H1 (cell line): Measurements from ENCODE around the gene INPP4B. TPM values are rescaled to one million over a fixed set of nuclear protein-coding genes. Genes with fewer than 3 reads are reported as not detected.

Source experiments
- CTCF ChIA-PET: fragments of 300-600 bp; sonication (Branson Sonifier 250); formaldehyde crosslinking; loops from one replicate; lab custom pipeline; 2021; ENCODE audit not compliant: partially characterized antibody; lab: Charles Lee
- POLR2A ChIA-PET: fragments of 300-600 bp; sonication (Branson Sonifier 250); formaldehyde crosslinking; loops from one replicate; lab custom pipeline; 2021; ENCODE audit warnings: inconsistent platforms; ENCODE audit not compliant: partially characterized antibody; lab: Charles Lee
- DNase-seq, 2 experiments: peaks; one replicate each; pipeline versions ENCODE4 v3.0.0 to v3.0.0-alpha.2; 2010 to 2022; ENCODE audit warnings: low spot score in 2 of 2, low read depth in 1 of 2, mixed read lengths in 1 of 2
- FAIRE-seq: peaks from 2 replicates; lab custom pipeline; 2011; peaks lifted over from hg19 to GRCh38; lab: Jason Lieb, UNC
- H2AFZ ChIP-seq: 2 replicates; pipeline ENCODE4 v1.8.1; 2012; ENCODE audit warnings: low read length, inconsistent platforms
- H2AK5ac ChIP-seq: 2 replicates; pipeline ENCODE4 v1.6.1; 2013; ENCODE audit warnings: low read depth, low read length
- H2BK120ac ChIP-seq: replicated peaks from 2 replicates; pipeline ENCODE3; 2013; ENCODE audit warnings: low read depth, low read length, inconsistent platforms
- H2BK12ac ChIP-seq: 2 replicates; pipeline ENCODE4 v1.6.1; 2013; ENCODE audit warnings: low read depth, low read length
- H2BK15ac ChIP-seq: 2 replicates; pipeline ENCODE4 v1.6.1; 2013; ENCODE audit warnings: low read length
- H2BK20ac ChIP-seq: 2 replicates; pipeline ENCODE4 v1.6.1; 2013; ENCODE audit warnings: low read length
- H2BK5ac ChIP-seq: 2 replicates; pipeline ENCODE4 v1.6.1; 2013; ENCODE audit warnings: low read depth, low read length
- H3K14ac ChIP-seq: 2 replicates; pipeline ENCODE4 v1.6.1; 2013; ENCODE audit warnings: inconsistent platforms; ENCODE audit not compliant: insufficient read length
- H3K18ac ChIP-seq: 2 replicates; pipeline ENCODE4 v1.6.1; 2013; ENCODE audit warnings: low read length; ENCODE audit errors: extremely low read depth
- H3K23ac ChIP-seq: 2 replicates; pipeline ENCODE4 v1.6.1; 2013; ENCODE audit warnings: inconsistent platforms; ENCODE audit not compliant: insufficient read length
- H3K23me2 ChIP-seq: 2 replicates; pipeline ENCODE4 v1.6.1; 2013; ENCODE audit warnings: low read depth, low read length
- H3K27ac ChIP-seq: 2 replicates; pipeline ENCODE4 v1.6.1; 2011; ENCODE audit warnings: low read depth, low read length, inconsistent platforms
- H3K27me3 ChIP-seq, 4 experiments: replicated peaks in 1 of 4; 1 replicate in 1 of 4; 2 replicates in 3 of 4; pipeline versions ENCODE4 v1.6.1 to v1.8.1; 2011 to 2013; ENCODE audit warnings: low read length in 3 of 4, mild to moderate bottlenecking in 3 of 4, inconsistent platforms in 2 of 4, mixed read lengths in 2 of 4, moderate library complexity in 1 of 4; ENCODE audit not compliant: control insufficient read depth in 3 of 4, insufficient read depth in 3 of 4; ENCODE audit errors: extremely low read depth in 1 of 4
- H3K36me3 ChIP-seq, 4 experiments: 2 replicates each; pipeline versions ENCODE4 v1.6.1 to v1.8.1; 2011 to 2013; ENCODE audit warnings: mild to moderate bottlenecking in 4 of 4, low read length in 3 of 4, moderate library complexity in 2 of 4, control low read depth in 1 of 4, inconsistent platforms in 1 of 4; ENCODE audit not compliant: insufficient read depth in 4 of 4, control insufficient read depth in 2 of 4
- H3K4ac ChIP-seq: replicated peaks from 2 replicates; pipeline ENCODE3; 2013; ENCODE audit warnings: low read length, low read depth, mixed read lengths, inconsistent platforms; ENCODE audit not compliant: insufficient read length
- H3K4me1 ChIP-seq, 4 experiments: replicated peaks in 1 of 4; 1 replicate in 1 of 4; 2 replicates in 3 of 4; pipeline versions ENCODE4 v1.6.1 to v1.8.1; 2011 to 2013; ENCODE audit warnings: low read length in 3 of 4, inconsistent platforms in 2 of 4, mixed read lengths in 1 of 4; ENCODE audit not compliant: insufficient read depth in 4 of 4, control insufficient read depth in 3 of 4
- H3K4me2 ChIP-seq, 2 experiments: 2 replicates each; pipeline versions ENCODE4 v1.6.1 to v1.8.1; 2011 to 2013; ENCODE audit warnings: low read depth in 2 of 2, low read length in 2 of 2, control low read depth in 1 of 2, inconsistent platforms in 1 of 2, mild to moderate bottlenecking in 1 of 2; ENCODE audit not compliant: insufficient read depth in 1 of 2
- H3K4me3 ChIP-seq, 4 experiments: fragments of 200-600, 300-600 bp in 1 of 4; sonication (generic), shearing (Covaris generic), sonication (Bioruptor Twin) in 1 of 4; 2 replicates each; pipeline versions ENCODE4 v1.5.1 to v1.8.1; 2011 to 2016; ENCODE audit warnings: low read length in 4 of 4, low read depth in 3 of 4, control low read depth in 2 of 4, inconsistent platforms in 2 of 4, mild to moderate bottlenecking in 2 of 4, mixed read lengths in 1 of 4, moderate library complexity in 1 of 4; ENCODE audit not compliant: insufficient read depth in 2 of 4; ENCODE audit errors: extremely low read depth in 1 of 4
- H3K56ac ChIP-seq: replicated peaks from 2 replicates; pipeline ENCODE3; 2013; ENCODE audit warnings: low read depth, mild to moderate bottlenecking, mixed read lengths, low read length, inconsistent platforms; ENCODE audit not compliant: insufficient read length
- H3K79me1 ChIP-seq: 2 replicates; pipeline ENCODE4 v1.6.1; 2013; ENCODE audit warnings: low read depth, low read length, control low read depth
- H3K79me2 ChIP-seq, 2 experiments: 2 replicates each; pipeline versions ENCODE4 v1.6.1 to v1.8.1; 2012 to 2013; ENCODE audit warnings: low read length in 2 of 2, mild to moderate bottlenecking in 2 of 2, inconsistent platforms in 1 of 2; ENCODE audit not compliant: insufficient read depth in 2 of 2, control insufficient read depth in 1 of 2
- H3K9ac ChIP-seq, 4 experiments: replicated peaks in 1 of 4; 1 replicate in 1 of 4; 2 replicates in 3 of 4; pipeline versions ENCODE4 v1.6.1 to v1.8.1; 2011 to 2013; ENCODE audit warnings: low read depth in 3 of 4, low read length in 3 of 4, control low read depth in 2 of 4, mild to moderate bottlenecking in 2 of 4, moderate library complexity in 2 of 4, inconsistent platforms in 1 of 4; ENCODE audit errors: extremely low read depth in 1 of 4
- H3K9me3 ChIP-seq, 2 experiments: 2 replicates each; pipeline versions ENCODE4 v1.6.1 to v1.8.1; 2012 to 2013; ENCODE audit warnings: mild to moderate bottlenecking in 2 of 2, moderate library complexity in 2 of 2, control low read depth in 1 of 2, inconsistent platforms in 1 of 2, low read depth in 1 of 2, low read length in 1 of 2, mixed read lengths in 1 of 2; ENCODE audit not compliant: insufficient read depth in 2 of 2
- H4K20me1 ChIP-seq, 2 experiments: replicated peaks in 1 of 2; 2 replicates each; pipeline versions ENCODE3 to v1.8.1; 2011 to 2013; ENCODE audit warnings: inconsistent platforms in 2 of 2, low read length in 2 of 2, mild to moderate bottlenecking in 1 of 2; ENCODE audit not compliant: insufficient read depth in 2 of 2, control insufficient read depth in 1 of 2
- H4K5ac ChIP-seq: 2 replicates; pipeline ENCODE4 v1.6.1; 2013; ENCODE audit warnings: low read length, low read depth, mixed read lengths, inconsistent platforms; ENCODE audit not compliant: insufficient read length
- H4K8ac ChIP-seq: 2 replicates; pipeline ENCODE4 v1.8.0; 2013; ENCODE audit warnings: mild to moderate bottlenecking, moderate library complexity, low read length, inconsistent platforms; ENCODE audit not compliant: insufficient read depth; ENCODE audit errors: extremely low read depth
- H4K91ac ChIP-seq: replicated peaks from 2 replicates; pipeline ENCODE3; 2013; ENCODE audit warnings: low read length, mixed read lengths, inconsistent platforms; ENCODE audit not compliant: insufficient read length
- EP300 ChIP-seq, 2 experiments: IDR thresholded peaks; 1 replicate in 1 of 2; 2 replicates in 1 of 2; pipeline ENCODE4 v1.6.1; 2011 to 2012; ENCODE audit warnings: low read depth in 2 of 2, low read length in 2 of 2, mild to moderate bottlenecking in 2 of 2, borderline replicate concordance in 1 of 2, inconsistent platforms in 1 of 2, moderate library complexity in 1 of 2
- EZH2 ChIP-seq: fragments of 200-600 bp; sonication (generic); IDR thresholded peaks from 2 replicates; pipeline ENCODE4 v1.7.1; 2012; ENCODE audit warnings: low read depth, mild to moderate bottlenecking, moderate library complexity, low read length, inconsistent platforms; ENCODE audit not compliant: severe bottlenecking
- WGBS, 2 experiments: shearing (Covaris generic) in 1 of 2; methylation state at CpG; one replicate each; pipeline versions ENCODE4 v1.1.6 to v1.1.7; 2013 to 2015; ENCODE audit warnings: low lambda C conversion rate in 2 of 2, mixed read lengths in 2 of 2, inconsistent platforms in 1 of 2, low coverage in 1 of 2, missing lambda C conversion rate in 1 of 2; ENCODE audit not compliant: insufficient replicate concordance in 2 of 2, insufficient coverage in 1 of 2, insufficient read length in 1 of 2; ENCODE audit errors: extremely low coverage in 1 of 2, missing lambda C conversion rate in 1 of 2; 5-methylcytosine and 5-hydroxymethylcytosine counted together
- polyA plus RNA-seq, 7 experiments: library from polyadenylated mRNA; depleted of rRNA in 3 of 7; stranded (reverse) in 5 of 7; unstranded in 2 of 7; fragments of >200 nt in 5 of 7; fragments of 200-250 nt in 2 of 7; gene quantifications; 1 replicate in 5 of 7; 2 replicates in 1 of 7; 4 replicates in 1 of 7; pipeline versions ENCODE4 v1.2.1 to v1.2.3, GENCODE V29; 2011 to 2013; ENCODE audit warnings: missing spikeins in 2 of 7, mixed read lengths in 2 of 7
- total RNA-seq: library from RNA; stranded (reverse); fragmentation: NEBNext Ultra II Directional; extraction: Animal tissue kit (Norgen Biotek cat#: 25700); gene quantifications from 2 replicates; pipeline ENCODE4 v1.2.1, GENCODE V29; 2021

INPP4B gene
- total and polyA plus RNA-seq, 2 of the 8 experiments (the other 6 are each of a cell fraction or from before 2014, with no cell fraction given), result 0.11 to 0.54 TPM

GRCh38 chr4:142383800-142384470 lies 462.2 kb downstream of the INPP4B start:
- H3K4ac ChIP-seq, result no peak overlapping the region
- no peaks in the 10 kb centered on the region for H3K79me2 ChIP-seq
- H3K4me2 ChIP-seq, result no peak overlapping the region
- FAIRE-seq (no peak), DNase-seq (no peak)
- H2BK12ac ChIP-seq, result no peak overlapping the region
- H4K5ac ChIP-seq, result no peak overlapping the region
- no peak overlapping the region for H2AFZ ChIP-seq
- no peaks in the 10 kb centered on the region for H3K9me3 ChIP-seq
- ChIA-PET POLR2A (no interaction called here), CTCF (interaction anchor here (1.2 to 1.5 kb wide), 3 partner anchors 16 to 51 kb away, joined by 3 to 4 read pairs (median 4); no protein-coding TSS in a partner anchor)
- no peak overlapping the region for H3K56ac ChIP-seq
- no peaks in the 10 kb centered on the region for H3K79me1 ChIP-seq
- no peak overlapping the region for H2BK15ac ChIP-seq
- H2BK120ac ChIP-seq, result no peak overlapping the region
- H3K23ac ChIP-seq, result no peak overlapping the region
- no peak overlapping the region for H3K14ac ChIP-seq
- H3K4me3 ChIP-seq, result no peak overlapping the region
- H4K20me1 ChIP-seq, result no peaks in the 10 kb centered on the region
- H3K27ac ChIP-seq, result no peak overlapping the region
- no peak for TF ChIP-seq EP300 (IDR thresholded peaks at IDR 0.05; ENCODE audit: borderline replicate concordance in 1 of 2, low read depth in 2 of 2, low read length in 2 of 2)
- TF ChIP-seq EZH2, result no peak
- H3K18ac ChIP-seq, result no peak overlapping the region
- H3K9ac ChIP-seq, result no peak overlapping the region
- H3K4me1 ChIP-seq, result peaks cover 0 to 5% (median 0%) of the 10 kb centered on the region in 4 experiments; a peak in 1 of 7 replicates
- H3K36me3 ChIP-seq, result no peaks in the 10 kb centered on the region
- H4K8ac ChIP-seq, result no peak overlapping the region
- H2AK5ac ChIP-seq, result no peak overlapping the region
- no peak overlapping the region for H4K91ac ChIP-seq
- WGBS, 2 experiments, result 90% methylated on average over 4 of the region's 4 CpGs; no CpG with 5 or more reads in 1 of the 2 experiments
- no peaks in the 10 kb centered on the region for H3K27me3 ChIP-seq
- no peak overlapping the region for H2BK20ac ChIP-seq
- no peaks in the 10 kb centered on the region for H3K23me2 ChIP-seq
- no peak overlapping the region for H2BK5ac ChIP-seq
